Lung microvascular endothelial cell (primary cell): ENCODE measurements around the gene ADAD1. TPM values are rescaled to one million over a fixed set of nuclear protein-coding genes. Genes with fewer than 3 reads are reported as not detected.
A peak's percentile ranks its signal among the peaks of the same experiment; 100 is the strongest.
"Not testable (repeated sequence)": the region's sequence is repeated elsewhere in the genome, so short reads cannot be mapped to it uniquely, and the experiment has no call there.

ENCODE experiments used
- DNase-seq, 2 donors: peaks; one replicate each; pipeline versions ENCODE4 v3.0.0 to v3.0.0-alpha.2; 2010; ENCODE audit warnings: low read depth in 2 of 2
- total RNA-seq: library from RNA; depleted of rRNA; stranded (reverse); fragments of >200 nt; gene quantifications from 2 replicates; pipeline ENCODE4 v1.2.1, GENCODE V29; 2014

Gene ADAD1
- not detected in 2 replicates for total RNA-seq

- no peak for DNase-seq
These were observed at the start of gene ADAD1 for GRCh38 chr4:122378711-122379110. TSS of gene ADAD1 (plus strand) at chr4:122379011. CDS start at chr4:122380070, 1,059 bp downstream.

- DNase-seq, result peak; percentile 3 to 29
These were observed 48.8 kb upstream of the ADAD1 start for GRCh38 chr4:122329876-122330565.

GRCh38 chr4:122331195-122331594, 47.6 kb upstream of the ADAD1 start:
- DNase-seq, result no peak

- DNase-seq, result no peak
These were observed 44.0 kb upstream of the ADAD1 start for GRCh38 chr4:122334828-122335227.

- DNase-seq, result peak in 1 of 2 donors; percentile 45
These were observed 36.9 kb upstream of the ADAD1 start for GRCh38 chr4:122341886-122342285.

GRCh38 chr4:122346036-122346435, 32.8 kb upstream of the ADAD1 start:
- no peak for DNase-seq

GRCh38 chr4:122346503-122346902, 32.3 kb upstream of the ADAD1 start:
- no peak for DNase-seq

- DNase-seq, result no peak
These were observed 22.4 kb upstream of the ADAD1 start for GRCh38 chr4:122356317-122356808.

- no peak for DNase-seq
These were observed 18.1 kb upstream of the ADAD1 start for GRCh38 chr4:122360754-122361153.

GRCh38 chr4:122364700-122365404, 14.0 kb upstream of the ADAD1 start:
- no peak for DNase-seq

- DNase-seq, result not testable (repeated sequence)
These were observed 10.0 kb upstream of the ADAD1 start for GRCh38 chr4:122368786-122369185.

GRCh38 chr4:122377352-122377751, 1.5 kb upstream of the ADAD1 start:
- DNase-seq, result no peak

GRCh38 chr4:122379239-122379638, 428 bp downstream of the ADAD1 start:
- no peak for DNase-seq

- DNase-seq, result no peak
These were observed 4.5 kb downstream of the ADAD1 start for GRCh38 chr4:122383341-122383740.

GRCh38 chr4:122384245-122384644, 5.4 kb downstream of the ADAD1 start:
- no peak for DNase-seq

- DNase-seq, result no peak
These were observed 14.5 kb downstream of the ADAD1 start for GRCh38 chr4:122393276-122393675.

- no peak for DNase-seq
These were observed 25.1 kb downstream of the ADAD1 start for GRCh38 chr4:122403861-122404260.

GRCh38 chr4:122412547-122412946, 33.7 kb downstream of the ADAD1 start:
- peak in 1 of 2 donors; percentile 0 for DNase-seq

GRCh38 chr4:122423246-122423645, 44.4 kb downstream of the ADAD1 start:
- no peak for DNase-seq

- no peak for DNase-seq
These were observed 52.5 kb downstream of the ADAD1 start for GRCh38 chr4:122431351-122431750.

- no peak for DNase-seq
These were observed 55.5 kb downstream of the ADAD1 start for GRCh38 chr4:122434285-122434684.

GRCh38 chr4:122450847-122451246, 72.0 kb downstream of the ADAD1 start:
- peak in 1 of 2 donors; percentile 24 for DNase-seq
